ENCODE measurements around the gene NCOA6. TPM values are rescaled to one million over a fixed set of nuclear protein-coding genes. Genes with fewer than 3 reads are reported as not detected.

NCOA6 gene
- total and polyA plus RNA-seq, 7 experiments from 2014 or later = 4.6 to 31.9 (median 26.5) TPM

DNA sequence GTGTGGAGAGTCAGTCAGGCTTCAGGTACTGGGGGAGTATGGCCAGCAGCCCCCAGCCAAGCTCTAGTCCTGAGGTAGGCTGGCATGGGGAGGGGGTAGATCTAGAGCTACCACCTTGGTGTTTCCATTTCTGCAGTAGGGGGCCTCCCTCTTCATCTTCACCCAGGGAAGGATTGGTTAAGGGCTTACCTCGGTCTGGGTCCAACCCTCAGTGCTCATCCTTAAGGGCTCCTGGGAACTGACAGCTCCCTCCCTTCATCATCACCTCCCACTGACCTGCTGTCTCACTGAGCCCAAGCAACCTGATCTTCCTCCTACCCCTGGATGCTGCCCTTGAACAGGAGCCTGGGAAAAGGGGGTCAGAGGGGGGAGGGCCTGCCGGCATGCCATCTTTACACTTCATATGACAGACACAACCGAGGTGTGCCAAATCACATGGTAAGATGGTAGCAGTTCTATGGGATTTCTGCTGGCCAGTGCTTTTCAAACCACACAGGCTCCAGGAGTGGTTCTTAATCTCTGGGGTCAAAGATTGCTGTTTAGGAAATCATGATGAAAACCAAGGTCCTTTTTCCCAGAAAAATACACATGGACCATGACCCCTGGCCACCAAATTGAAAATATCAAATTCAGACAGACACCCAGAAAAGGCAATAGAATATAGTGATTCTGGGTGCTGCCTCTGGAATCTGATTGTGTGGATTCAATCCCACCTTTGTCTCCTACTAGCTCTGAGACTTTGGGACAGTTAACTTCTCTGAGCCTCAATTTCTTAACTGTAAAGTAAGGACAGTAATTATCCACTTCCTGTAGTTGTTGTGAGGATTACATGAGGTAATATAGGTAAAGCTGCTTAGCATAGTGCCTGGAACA, 118.3 kb downstream of the NCOA6 start:
- Mint-ChIP-seq H3K4me3 (peak overlapping the region in 2 of 10 donors; percentile 59 to 63), H3K27ac (peak overlapping the region in 6 of 9 donors; percentile 48 to 100 (median 97)), H3K27me3 (peaks cover 0 to 24% (median 2%) of the 10 kb centered on the region in 5 donors), H3K4me1 (peaks cover 23 to 47% (median 33%) of the 10 kb centered on the region in 7 donors), H3K9me3 (peaks cover 0 to 8% (median 0%) of the 10 kb centered on the region in 11 donors), H3K36me3 (peaks cover 0 to 3% (median 0%) of the 10 kb centered on the region in 5 donors)
- no peak for DNase-seq
- ATAC-seq = no peak
- Histone ChIP-seq H3K9me3 (ENCODE audit: control insufficient read depth in 2 of 3, low read length in 3 of 3) (no peaks in the 10 kb centered on the region), H3K36me3 (ENCODE audit: control insufficient read depth in 2 of 3, insufficient read depth in 3 of 3, low read length in 3 of 3) (no peaks in the 10 kb centered on the region), H3K4me3 (ENCODE audit: low read length) (no peak overlapping the region), H3K27ac (ENCODE audit: low read depth, low read length) (no peak overlapping the region), H3K27me3 (ENCODE audit: control insufficient read depth in 2 of 2, insufficient read depth in 2 of 2, low read length in 2 of 2) (no peaks in the 10 kb centered on the region), H3K4me1 (ENCODE audit: control insufficient read depth in 2 of 2, insufficient read depth in 2 of 2, low read length in 2 of 2) (peaks cover 6 to 11% of the 10 kb centered on the region in 2 donors)
- ChIA-PET POLR2A (interaction anchor here (0.6 to 1.8 kb wide), 3 partner anchors 30 to 182 kb away, joined by 3 to 12 read pairs (median 3); partner anchors contain the start of gene PIGU), CTCF (interaction anchor here (0.9 to 3.5 kb wide), 8 partner anchors 10 to 395 kb away, joined by 3 to 32 read pairs (median 4); partner anchors contain the start of gene PIGU)
- intact Hi-C loops (cut with micrococcal nuclease) = loop anchor here (5.0 to 10.0 kb wide), 4 partner anchors 118 to 712 kb away; partner anchors contain the start of genes NCOA6 (in 2 of the 2), ITCH (in 1 of the 2), RALY (in 1 of the 2) and TRPC4AP (in 1 of the 2)

DNA sequence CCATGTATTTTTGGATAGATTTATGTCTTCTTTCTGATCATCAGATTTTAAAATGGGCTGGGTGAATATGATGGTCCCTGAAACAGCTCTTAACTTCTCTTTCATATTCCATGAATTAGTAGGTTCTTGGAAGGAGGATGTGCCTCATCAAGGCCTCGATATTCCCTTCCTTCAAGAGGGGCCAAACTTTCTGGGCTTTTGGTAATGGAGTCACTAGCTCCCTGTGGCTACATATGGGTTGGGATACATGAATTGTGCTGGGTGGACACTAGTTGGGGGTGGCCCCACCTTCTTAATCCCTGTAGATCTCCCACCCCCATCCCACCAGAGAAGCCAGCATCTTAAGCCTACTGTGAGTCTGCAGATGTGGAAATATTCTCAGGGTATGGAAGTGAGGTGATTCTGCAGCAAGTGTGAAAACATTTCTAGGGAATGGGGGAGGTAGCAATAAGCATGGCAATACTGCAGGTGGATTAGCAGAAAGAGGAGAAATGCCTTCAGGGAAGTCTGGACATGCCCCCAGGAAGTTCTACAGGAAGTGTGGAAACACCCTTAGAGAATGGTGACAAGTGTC, 119.1 kb downstream of the NCOA6 start:
- Mint-ChIP-seq H3K27ac (peak overlapping the region in 7 of 9 donors; percentile 9 to 100 (median 97)), H3K36me3 (peaks cover 0 to 1% (median 0%) of the 10 kb centered on the region in 5 donors), H3K9me3 (peaks cover 0 to 8% (median 0%) of the 10 kb centered on the region in 11 donors), H3K4me3 (peak overlapping the region in 7 of 10 donors; percentile 3 to 95 (median 31)), H3K4me1 (peaks cover 23 to 46% (median 33%) of the 10 kb centered on the region in 7 donors), H3K27me3 (peaks cover 0 to 32% (median 6%) of the 10 kb centered on the region in 5 donors)
- intact Hi-C loops (cut with micrococcal nuclease) = loop anchor here (5.0 to 10.0 kb wide), 4 partner anchors 118 to 712 kb away; partner anchors contain the start of genes NCOA6 (in 2 of the 2), ITCH (in 1 of the 2), RALY (in 1 of the 2) and TRPC4AP (in 1 of the 2)
- no peaks in the 10 kb centered on the region for H3K9me3 ChIP-seq (ENCODE audit: control insufficient read depth in 2 of 3, low read length in 3 of 3)
- no peak for ATAC-seq
- H3K27ac ChIP-seq (ENCODE audit: low read depth, low read length) = no peak overlapping the region
- DNase-seq = no peak
- H3K4me3 ChIP-seq (ENCODE audit: low read length) = no peak overlapping the region
- ChIA-PET CTCF (interaction anchor here (0.9 to 3.5 kb wide), 4 partner anchors 17 to 394 kb away, joined by 3 to 32 read pairs (median 10); no protein-coding TSS in a partner anchor), POLR2A (interaction anchor here (0.6 kb wide), 1 partner anchor 168 kb away, joined by 4 read pairs; no protein-coding TSS in a partner anchor)
- H3K27me3 ChIP-seq (ENCODE audit: control insufficient read depth in 2 of 2, insufficient read depth in 2 of 2, low read length in 2 of 2) = no peaks in the 10 kb centered on the region
- no peaks in the 10 kb centered on the region for H3K36me3 ChIP-seq (ENCODE audit: control insufficient read depth in 2 of 3, insufficient read depth in 3 of 3, low read length in 3 of 3)
- H3K4me1 ChIP-seq (ENCODE audit: control insufficient read depth in 2 of 2, insufficient read depth in 2 of 2, low read length in 2 of 2) = peaks cover 6 to 11% of the 10 kb centered on the region in 2 donors

DNA sequence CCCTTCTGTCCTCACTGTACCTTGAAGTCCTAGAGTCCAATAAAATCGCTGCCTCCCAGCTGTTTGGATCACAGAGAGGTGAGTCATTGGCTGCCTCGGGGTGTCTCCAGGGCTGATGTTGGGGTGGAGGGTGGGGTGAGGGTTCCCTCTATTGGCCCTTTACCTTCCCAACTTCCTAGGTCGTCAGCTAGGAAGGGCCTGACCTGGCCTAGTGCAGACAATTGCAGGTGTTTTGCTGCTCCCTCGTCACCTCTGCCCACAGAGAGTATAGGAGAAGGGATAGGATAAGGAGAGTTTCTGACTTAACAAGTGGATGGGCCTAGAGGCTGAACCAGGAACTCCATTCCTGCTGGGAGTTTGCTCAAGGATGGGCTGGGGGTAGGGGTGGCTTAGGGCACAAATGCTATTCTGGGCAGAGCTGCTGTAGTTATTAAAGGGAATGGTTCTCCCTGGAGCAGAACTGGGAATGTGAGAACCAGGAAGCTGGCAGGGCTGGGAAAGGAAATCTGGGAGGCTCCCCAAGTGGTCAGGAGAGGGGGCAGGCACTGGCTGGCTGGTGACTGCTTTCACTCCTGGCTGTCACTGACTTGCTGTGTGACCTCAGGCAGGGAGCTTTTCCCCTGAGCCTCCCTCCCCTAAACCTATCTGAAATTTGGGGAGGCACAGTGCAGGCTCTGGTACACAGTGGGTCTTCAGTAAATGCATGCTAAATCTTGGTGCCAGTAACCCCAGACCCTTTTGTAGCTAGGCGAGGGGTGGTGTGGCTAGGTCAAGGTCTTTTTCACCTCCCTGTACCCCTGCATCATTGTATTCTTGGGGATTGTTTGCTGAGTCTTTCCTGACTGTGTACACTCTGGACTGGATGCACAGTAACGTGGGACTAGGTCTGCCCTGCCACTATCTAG, 119.8 kb downstream of the NCOA6 start:
- no peaks in the 10 kb centered on the region for H3K27me3 ChIP-seq (ENCODE audit: control insufficient read depth in 2 of 2, insufficient read depth in 2 of 2, low read length in 2 of 2)
- Mint-ChIP-seq H3K4me1 (peaks cover 21 to 44% (median 31%) of the 10 kb centered on the region in 7 donors), H3K9me3 (peaks cover 0 to 8% (median 0%) of the 10 kb centered on the region in 11 donors), H3K27me3 (peaks cover 0 to 30% (median 6%) of the 10 kb centered on the region in 5 donors), H3K36me3 (peaks cover 0 to 1% (median 0%) of the 10 kb centered on the region in 5 donors), H3K4me3 (peak overlapping the region; percentile 88 to 98 (median 92)), H3K27ac (peak overlapping the region; percentile 23 to 100 (median 97))
- peak in 1 of 9 donors; percentile 32 for DNase-seq
- no peak for ATAC-seq
- intact Hi-C loops (cut with micrococcal nuclease) = loop anchor here (5.0 to 10.0 kb wide), 4 partner anchors 119 to 711 kb away; partner anchors contain the start of genes NCOA6 (in 2 of the 2), ITCH (in 1 of the 2), RALY (in 1 of the 2) and TRPC4AP (in 1 of the 2)
- no peaks in the 10 kb centered on the region for H3K9me3 ChIP-seq (ENCODE audit: control insufficient read depth in 2 of 3, low read length in 3 of 3)
- no peaks in the 10 kb centered on the region for H3K36me3 ChIP-seq (ENCODE audit: control insufficient read depth in 2 of 3, insufficient read depth in 3 of 3, low read length in 3 of 3)
- peak overlapping the region; percentile 94 for H3K27ac ChIP-seq (ENCODE audit: low read depth, low read length)
- CTCF ChIA-PET = interaction anchor here (0.6 to 3.5 kb wide), 4 partner anchors 64 to 1928 kb away, joined by 3 to 32 read pairs (median 4); no protein-coding TSS in a partner anchor
- POLR2A ChIA-PET = interaction anchor here (0.6 to 0.7 kb wide), 2 partner anchors 167 to 1037 kb away, joined by 3 to 4 read pairs; no protein-coding TSS in a partner anchor
- peak overlapping the region; percentile 59 for H3K4me3 ChIP-seq (ENCODE audit: low read length)
- H3K4me1 ChIP-seq (ENCODE audit: control insufficient read depth in 2 of 2, insufficient read depth in 2 of 2, low read length in 2 of 2) = peaks cover 6 to 11% of the 10 kb centered on the region in 2 donors

DNA sequence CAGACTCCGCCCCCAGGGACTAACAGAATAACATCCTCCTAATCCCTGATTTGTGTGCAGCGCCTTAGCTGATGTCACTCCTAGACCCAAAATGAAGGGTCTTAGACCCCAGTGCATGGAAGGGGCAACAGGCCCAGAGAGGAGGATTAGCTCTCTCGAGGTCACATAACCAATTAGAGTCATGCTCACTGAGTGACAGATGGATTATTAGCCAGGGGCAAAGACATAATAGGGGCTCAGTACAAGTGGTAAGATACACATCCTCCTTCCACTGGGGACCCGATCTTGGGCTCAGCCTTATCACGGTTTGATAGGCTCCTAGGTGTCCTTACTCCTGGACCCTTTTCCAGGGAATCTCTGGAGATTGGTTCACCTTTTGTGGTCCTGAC, 120.4 kb downstream of the NCOA6 start:
- ATAC-seq = no peak
- Mint-ChIP-seq H3K4me3 (peak overlapping the region; percentile 88 to 98 (median 92)), H3K4me1 (peaks cover 15 to 39% (median 25%) of the 10 kb centered on the region in 7 donors), H3K27ac (peak overlapping the region; percentile 67 to 100 (median 97)), H3K27me3 (peaks cover 0 to 25% (median 6%) of the 10 kb centered on the region in 5 donors), H3K36me3 (peaks cover 0 to 1% (median 0%) of the 10 kb centered on the region in 5 donors), H3K9me3 (peaks cover 0 to 8% (median 0%) of the 10 kb centered on the region in 11 donors)
- peak overlapping the region; percentile 94 for H3K27ac ChIP-seq (ENCODE audit: low read depth, low read length)
- H3K4me3 ChIP-seq (ENCODE audit: low read length) = peak overlapping the region; percentile 59
- peaks cover 6 to 7% of the 10 kb centered on the region in 2 donors for H3K4me1 ChIP-seq (ENCODE audit: control insufficient read depth in 2 of 2, insufficient read depth in 2 of 2, low read length in 2 of 2)
- no peak for DNase-seq
- no peaks in the 10 kb centered on the region for H3K27me3 ChIP-seq (ENCODE audit: control insufficient read depth in 2 of 2, insufficient read depth in 2 of 2, low read length in 2 of 2)
- intact Hi-C loops (cut with micrococcal nuclease) = loop anchor here (5.0 to 10.0 kb wide), 4 partner anchors 120 to 710 kb away; partner anchors contain the start of genes NCOA6 (in 2 of the 2), ITCH (in 1 of the 2), RALY (in 1 of the 2) and TRPC4AP (in 1 of the 2)
- H3K9me3 ChIP-seq (ENCODE audit: control insufficient read depth in 2 of 3, low read length in 3 of 3) = no peaks in the 10 kb centered on the region
- no peaks in the 10 kb centered on the region for H3K36me3 ChIP-seq (ENCODE audit: control insufficient read depth in 2 of 3, insufficient read depth in 3 of 3, low read length in 3 of 3)
- CTCF ChIA-PET = interaction anchor here (0.6 to 3.5 kb wide), 4 partner anchors 65 to 1927 kb away, joined by 3 to 32 read pairs (median 5); no protein-coding TSS in a partner anchor
- POLR2A ChIA-PET = interaction anchor here (0.7 to 1.0 kb wide), 2 partner anchors 189 to 1038 kb away, joined by 3 read pairs; no protein-coding TSS in a partner anchor

Measured in naive thymus-derived CD4-positive, alpha-beta T cell (primary cell).